Stimulated activated CD4-positive, alpha-beta T cell treated with anti-CD3 and anti-CD28 coated beads, Interleukin-2, amount 100 ng/mL, for 24 hours (primary cell): Measurements from ENCODE around the gene CLEC4G.

ENCODE experiments used
- DNase-seq, 2 donors: peaks; one replicate each; pipeline ENCODE4 v3.0.0-alpha.2; 2020

CLEC4G gene

GRCh38 chr19:7720351-7720750 lies 11.6 kb downstream of the CLEC4G start:
- DNase-seq: no peak

GRCh38 chr19:7718668-7719067 lies 13.2 kb downstream of the CLEC4G start:
- no peak for DNase-seq

GRCh38 chr19:7716762-7717161 lies 15.1 kb downstream of the CLEC4G start:
- DNase-seq: no peak

GRCh38 chr19:7715671-7716070 lies 16.2 kb downstream of the CLEC4G start:
- DNase-seq: no peak

- DNase-seq: no peak
Measured at GRCh38 chr19:7710616-7711015, 21.3 kb downstream of the CLEC4G start.

GRCh38 chr19:7709932-7710460 lies 21.9 kb downstream of the CLEC4G start:
- DNase-seq: no peak

- no peak for DNase-seq
Measured at GRCh38 chr19:7706955-7707456, 24.9 kb downstream of the CLEC4G start.

- DNase-seq: no peak
Measured at GRCh38 chr19:7706188-7706954, 25.5 kb downstream of the CLEC4G start.

- peak; percentile 78 to 80 for DNase-seq
Measured at GRCh38 chr19:7705387-7706187, 26.3 kb downstream of the CLEC4G start.

GRCh38 chr19:7704280-7705060 lies 27.4 kb downstream of the CLEC4G start:
- no peak for DNase-seq

- no peak for DNase-seq
Measured at GRCh38 chr19:7703332-7703731, 28.6 kb downstream of the CLEC4G start.

- DNase-seq: no peak
Measured at GRCh38 chr19:7701654-7702457, 30.1 kb downstream of the CLEC4G start, which contains the start of gene FCER2. TSS of gene FCER2 (minus strand) at chr19:7702131. CDS start at chr19:7699760, 2,371 bp downstream.

- DNase-seq: no peak
Measured at GRCh38 chr19:7701049-7701653, 30.8 kb downstream of the CLEC4G start.

- peak; percentile 51 to 65 for DNase-seq
Measured at GRCh38 chr19:7699417-7700401, 32.2 kb downstream of the CLEC4G start.

- no peak for DNase-seq
Measured at GRCh38 chr19:7699003-7699402, 32.9 kb downstream of the CLEC4G start.

- no peak for DNase-seq
Measured at GRCh38 chr19:7698583-7698982, 33.3 kb downstream of the CLEC4G start.

- DNase-seq: no peak
Measured at GRCh38 chr19:7697721-7698287, 34.1 kb downstream of the CLEC4G start.

- no peak for DNase-seq
Measured at GRCh38 chr19:7694499-7694898, 37.4 kb downstream of the CLEC4G start.

- DNase-seq: no peak
Measured at GRCh38 chr19:7692417-7693088, 39.4 kb downstream of the CLEC4G start.
